GM21528 (cell line): ENCODE results near the gene TBC1D24.
A peak's percentile ranks its signal among the peaks of the same experiment; 100 is the strongest.

Experiments
- ATAC-seq: cut with Tn5 transposase; IDR thresholded peaks from one replicate; pipeline ENCODE4 v1.9.1; 2021; ENCODE audit warnings: mild to moderate bottlenecking, moderate library complexity; ENCODE audit not compliant: unreplicated experiment, low FRiP score

TBC1D24 gene

DNA sequence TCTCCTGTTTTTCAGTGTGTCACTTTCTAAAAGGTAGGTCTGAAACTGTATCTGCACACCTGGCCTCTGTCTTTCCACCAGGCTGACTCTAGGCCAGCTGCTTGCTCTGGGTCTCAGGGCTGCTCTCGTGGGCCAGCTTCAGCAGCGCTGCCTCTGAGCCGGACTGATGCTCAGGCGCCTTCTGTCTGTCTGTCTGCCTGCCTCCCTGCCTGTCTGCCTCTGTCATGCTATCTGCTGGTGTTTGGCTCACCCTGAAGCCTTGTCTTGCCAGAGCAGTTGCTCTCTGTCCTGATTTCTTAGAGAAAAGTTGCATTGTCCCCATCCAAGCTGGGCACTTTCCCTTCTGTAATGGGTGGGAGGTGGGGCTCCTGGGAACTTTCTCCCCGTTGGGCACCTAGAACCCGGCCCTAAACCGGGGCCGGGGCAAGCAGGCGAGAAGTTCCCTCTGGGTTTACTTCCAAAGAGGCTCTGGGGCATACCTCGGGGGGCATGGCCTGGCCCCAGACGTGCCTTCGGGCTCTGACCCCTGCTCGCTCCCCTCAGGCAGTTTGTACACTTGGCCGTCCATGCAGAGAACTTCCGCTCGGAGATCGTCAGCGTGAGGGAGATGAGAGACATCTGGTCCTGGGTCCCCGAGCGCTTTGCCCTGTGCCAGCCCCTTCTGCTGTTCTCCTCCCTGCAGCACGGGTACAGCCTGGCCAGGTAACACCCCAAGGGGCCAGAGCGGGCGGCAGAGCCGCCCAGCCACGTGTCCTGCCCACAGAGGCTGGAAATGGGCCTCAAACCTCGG, 23.0 kb downstream of the TBC1D24 start:
- no peak for ATAC-seq

DNA sequence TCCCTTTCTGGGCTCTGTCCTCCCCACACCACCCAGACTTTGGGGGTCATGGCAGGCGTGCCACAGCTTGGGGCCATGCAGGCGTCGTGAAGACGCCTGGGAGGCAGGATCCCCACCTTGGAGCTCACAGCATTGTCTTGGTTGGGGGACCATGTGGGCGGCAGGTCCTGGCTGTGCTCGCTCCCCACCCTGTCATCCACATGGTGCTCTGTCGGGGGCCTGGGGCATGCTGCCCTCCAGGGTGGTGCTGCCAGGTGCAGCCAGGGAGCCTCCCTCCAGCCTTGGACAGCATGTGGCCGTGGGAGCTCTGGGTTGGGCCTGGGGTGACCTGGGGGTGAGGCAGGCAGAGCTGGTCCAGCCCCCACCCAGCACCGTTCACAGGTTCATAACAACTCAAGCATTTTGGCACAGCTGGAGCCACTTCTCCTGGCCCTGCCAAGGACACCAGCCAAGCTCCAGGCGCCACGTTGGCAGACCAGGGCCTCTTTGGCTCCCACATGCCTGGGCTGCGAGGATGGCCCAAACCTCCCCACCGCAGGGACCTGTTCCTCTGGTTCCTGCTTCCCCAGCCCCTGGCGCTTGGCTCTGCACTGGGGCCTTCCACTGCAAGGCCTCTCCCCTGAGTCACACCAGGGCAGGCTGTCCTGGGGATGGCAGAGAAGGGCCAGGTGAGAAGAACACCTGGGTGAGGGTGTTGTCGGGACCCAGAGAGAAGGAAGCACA, 23.8 kb downstream of the TBC1D24 start:
- no peak for ATAC-seq

DNA sequence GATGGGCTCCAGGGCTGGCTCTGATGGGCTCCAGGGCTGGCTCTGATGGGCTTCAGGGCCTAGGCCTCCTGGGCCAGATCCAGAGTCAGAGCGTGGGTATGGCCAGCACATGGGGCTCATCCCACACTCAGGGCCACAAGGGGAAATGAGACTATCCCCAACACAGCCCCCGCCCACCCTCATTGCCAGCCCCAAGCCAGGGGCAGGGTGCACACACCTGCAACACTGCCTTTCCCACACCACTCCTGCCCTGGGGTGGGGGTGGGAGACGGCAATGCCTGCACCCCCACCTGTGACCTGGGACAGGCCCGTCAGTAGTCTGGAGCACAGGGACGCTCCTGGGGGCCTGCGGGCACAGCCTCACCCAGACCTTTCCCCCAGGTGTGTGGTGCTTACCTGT, 24.5 kb downstream of the TBC1D24 start:
- ATAC-seq = no peak

- no peak for ATAC-seq
These were observed 25.0 kb downstream of the TBC1D24 start for GRCh38 chr16:2499890-2500429.

DNA sequence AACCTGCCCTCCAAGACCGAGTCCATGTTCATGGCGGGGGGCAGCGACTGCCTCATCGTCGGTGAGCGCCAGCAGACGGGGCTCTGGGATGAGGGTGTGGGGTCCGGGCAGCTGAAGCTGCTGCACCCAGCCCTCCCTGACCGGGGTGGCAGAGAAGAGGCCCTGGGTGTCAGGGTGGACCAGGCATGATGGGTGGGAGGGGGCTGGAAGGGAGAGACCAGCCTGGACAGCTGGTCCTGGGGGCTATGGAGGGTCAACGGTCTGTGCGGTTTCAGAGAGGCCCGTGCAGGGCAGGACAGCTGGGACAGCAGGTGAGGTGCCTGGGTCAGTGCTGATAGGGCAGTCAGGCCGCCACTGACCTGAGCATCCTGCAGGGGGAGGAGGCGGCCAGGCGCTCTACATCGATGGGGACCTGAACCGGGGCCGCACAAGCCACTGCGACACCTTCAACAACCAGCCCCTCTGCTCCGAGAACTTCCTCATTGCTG, 25.5 kb downstream of the TBC1D24 start:
- no peak for ATAC-seq

GRCh38 chr16:2500918-2501750, 26.2 kb downstream of the TBC1D24 start:
- no peak for ATAC-seq

DNA sequence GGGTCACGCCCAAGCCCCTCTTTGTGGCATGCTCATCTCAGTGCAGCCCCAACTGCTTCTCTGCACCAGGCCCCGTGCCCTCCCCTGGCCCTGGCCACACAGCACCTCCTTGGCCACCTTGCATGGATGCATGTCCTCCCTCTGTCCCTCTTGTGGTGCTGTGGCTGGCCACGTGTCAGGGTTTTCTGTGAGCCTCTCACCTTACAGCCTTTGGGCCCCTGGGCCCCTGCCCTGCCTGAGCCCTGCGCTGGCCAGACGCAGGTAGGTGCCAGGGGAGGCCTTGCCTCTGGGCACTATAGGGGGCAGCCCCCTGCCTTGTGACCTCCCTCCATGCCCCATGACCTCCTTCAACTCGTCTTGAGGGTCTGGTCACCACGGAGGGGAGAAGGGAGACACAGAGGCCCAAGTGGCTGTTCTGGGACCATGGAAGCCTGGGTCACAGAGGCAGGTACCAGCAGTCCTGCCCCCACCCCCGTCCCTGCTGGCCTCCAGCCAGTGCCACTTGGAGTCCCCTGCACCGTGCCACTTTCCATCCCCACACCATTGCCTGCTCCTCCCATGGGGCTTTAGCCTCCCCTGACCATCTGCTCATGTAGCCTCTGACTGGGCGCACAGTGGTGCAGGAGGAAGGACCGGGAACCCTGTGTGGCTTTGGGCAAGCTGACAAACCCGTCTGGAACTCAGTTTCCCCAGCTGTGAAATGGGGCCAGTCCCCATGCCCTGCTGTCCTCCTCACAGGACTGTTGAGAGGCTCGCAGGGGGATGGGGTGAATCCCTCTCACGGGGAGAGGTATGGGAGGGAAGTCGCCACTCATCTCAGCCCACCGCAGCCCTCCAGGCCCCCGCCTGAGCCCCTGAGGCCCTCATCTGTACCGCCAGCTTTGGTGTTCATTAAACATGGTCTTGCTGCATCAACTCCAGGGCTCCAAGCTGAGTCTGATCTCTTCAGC, 27.3 kb downstream of the TBC1D24 start:
- ATAC-seq = no peak

- no peak for ATAC-seq
These were observed 30.8 kb downstream of the TBC1D24 start for GRCh38 chr16:2505695-2506094.

GRCh38 chr16:2507052-2507659, 32.2 kb downstream of the TBC1D24 start:
- peak; percentile 49 for ATAC-seq

DNA sequence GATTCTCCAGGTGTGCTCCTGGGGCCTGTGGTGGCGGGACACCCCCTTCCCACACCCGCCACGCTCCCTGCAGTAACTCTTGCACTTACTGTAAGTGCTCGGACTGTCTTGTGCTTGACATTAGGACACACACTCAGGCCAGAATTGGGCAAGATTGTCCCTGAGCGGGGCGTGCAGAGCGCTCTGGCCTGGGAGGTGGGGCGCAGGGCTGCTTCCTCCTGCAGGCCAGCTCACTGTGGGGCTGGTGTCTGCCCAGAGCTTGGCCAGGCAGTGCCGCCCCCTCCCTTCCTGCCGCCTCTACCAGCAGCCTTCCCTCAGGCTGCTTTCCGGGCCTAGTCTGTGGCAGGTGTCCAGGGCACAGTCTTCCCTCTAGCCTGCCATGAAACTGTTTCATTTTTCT, 32.7 kb downstream of the TBC1D24 start:
- ATAC-seq = no peak

GRCh38 chr16:2508722-2509400, 33.9 kb downstream of the TBC1D24 start:
- no peak for ATAC-seq

- no peak for ATAC-seq
These were observed 36.3 kb downstream of the TBC1D24 start for GRCh38 chr16:2511128-2511800.

GRCh38 chr16:2511996-2512734, 37.2 kb downstream of the TBC1D24 start:
- ATAC-seq = no peak

DNA sequence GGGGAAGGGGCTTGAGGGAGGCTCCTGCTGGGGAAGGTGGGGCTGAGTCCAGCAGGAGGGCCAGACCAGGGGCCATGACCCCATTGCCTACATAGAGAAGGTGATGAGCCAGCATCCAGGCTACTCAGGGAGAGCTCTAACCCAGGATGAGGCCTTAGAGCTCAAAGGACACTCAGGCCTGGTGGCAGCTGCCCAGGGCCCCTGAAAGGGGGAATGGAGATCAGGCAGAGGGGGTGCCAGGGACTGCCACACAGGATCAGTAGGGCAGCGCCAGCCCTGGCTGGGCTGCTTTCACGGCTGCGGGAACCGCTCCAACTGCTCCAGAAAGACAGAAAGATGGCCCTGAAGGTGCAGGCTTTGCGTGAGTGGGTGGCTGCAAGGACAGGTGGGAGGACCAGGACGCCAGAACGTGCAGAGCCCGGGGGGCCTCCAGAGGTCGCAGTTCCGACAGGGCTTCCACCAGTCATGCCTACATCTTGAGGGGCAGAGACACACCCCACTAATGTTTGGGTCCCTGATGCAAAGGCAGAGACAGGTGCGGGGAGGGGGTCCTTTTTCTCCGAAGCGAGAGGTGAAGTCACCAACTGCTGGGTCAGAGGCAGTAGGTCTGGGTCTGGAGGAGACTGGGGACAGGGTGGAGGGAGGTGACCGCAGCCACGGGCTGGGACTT, 37.9 kb downstream of the TBC1D24 start:
- ATAC-seq = no peak

GRCh38 chr16:2513405-2514332, 38.7 kb downstream of the TBC1D24 start, which contains the start of gene ATP6V0C:
ATP6V0C (plus strand) TSS chr16:2513952; CDS start chr16:2514104, 152 bp downstream.
- peak; percentile 63 for ATAC-seq
